GM18520 (cell line): ENCODE results near the gene RAET1G.

Source experiments
- ATAC-seq: cut with Tn5 transposase; IDR thresholded peaks from one replicate; pipeline ENCODE4 v1.9.1; 2021; ENCODE audit not compliant: unreplicated experiment

RAET1G gene

GRCh38 chr6:149869275-149869892 is 53.5 kb downstream of the RAET1G start:
- no peak for ATAC-seq

- ATAC-seq, result no peak
These were observed 54.9 kb downstream of the RAET1G start for GRCh38 chr6:149867876-149868640.
